Measurements from ENCODE around the gene PNCK. TPM values are rescaled to one million over a fixed set of nuclear protein-coding genes. Genes with fewer than 3 reads are reported as not detected.
A peak's percentile ranks its signal among the peaks of the same experiment; 100 is the strongest.

The PNCK gene
- polyA plus RNA-seq, 3 donors = not detected

DNA sequence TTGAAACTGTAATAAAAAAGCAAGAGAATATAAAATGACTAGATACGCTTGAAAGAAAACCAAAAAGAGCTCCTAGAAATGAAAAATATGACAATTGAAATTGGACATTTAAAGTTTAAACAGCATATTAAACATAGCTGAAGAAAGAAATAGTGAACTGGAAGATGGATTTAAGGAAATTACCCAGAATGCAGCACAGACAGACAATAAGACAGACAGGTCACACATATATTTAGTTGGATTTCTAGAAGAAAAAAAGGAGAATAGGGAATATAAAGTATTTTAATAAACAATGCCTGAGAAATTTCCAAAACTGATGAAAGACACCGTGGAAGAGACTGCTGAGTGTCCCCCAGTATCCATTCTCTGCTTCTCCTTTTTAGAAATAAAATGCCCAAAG is 20.1 kb downstream of the PNCK start:
- Histone ChIP-seq H3K4me1 (ENCODE audit: control insufficient read depth in 1 of 2, insufficient read depth in 2 of 2, low read length in 2 of 2) (no peaks in the 10 kb centered on the region), H2AFZ (ENCODE audit: insufficient read depth, low read depth, low read length, poor library complexity, severe bottlenecking) (no peak overlapping the region), H3K27ac (ENCODE audit: low read depth in 1 of 2, low read length in 2 of 2) (no peak overlapping the region), H3K9ac (ENCODE audit: insufficient read depth, low read length, poor library complexity, severe bottlenecking) (no peak overlapping the region), H3K36me3 (replicated peaks in 1 of 2; ENCODE audit: control insufficient read depth in 1 of 2, insufficient read depth in 2 of 2, low read length in 2 of 2) (no peaks in the 10 kb centered on the region), H4K20me1 (ENCODE audit: insufficient read depth, low read length) (no peaks in the 10 kb centered on the region), H3K4me2 (replicated peaks; ENCODE audit: extremely low read depth, low read length, poor library complexity, severe bottlenecking) (no peak overlapping the region), H3K79me2 (ENCODE audit: insufficient read depth, low read length) (no peaks in the 10 kb centered on the region), H3K9me3 (replicated peaks in 1 of 2; ENCODE audit: control insufficient read depth in 1 of 2, insufficient read depth in 1 of 2, low read length in 2 of 2) (peaks cover 0 to 10% of the 10 kb centered on the region in 2 donors), H3K4me3 (replicated peaks in 1 of 3; ENCODE audit: low read depth in 2 of 3, low read length in 3 of 3) (no peak overlapping the region), H3K27me3 (ENCODE audit: control insufficient read depth in 2 of 2, insufficient read depth in 2 of 2, low read length in 2 of 2) (peaks cover under 1 to 9% of the 10 kb centered on the region in 2 donors)
- Mint-ChIP-seq H3K36me3 (no peaks in the 10 kb centered on the region), H3K4me1 (no peaks in the 10 kb centered on the region), H3K9me3 (peaks cover 0 to 24% (median 10%) of the 10 kb centered on the region in 7 donors), H3K27me3 (ENCODE audit: low read depth in 3 of 3) (peaks cover 9 to 18% (median 17%) of the 10 kb centered on the region in 3 donors), H3K4me3 (no peak overlapping the region), H3K27ac (no peak overlapping the region)
- TF ChIP-seq, protein P1, sequence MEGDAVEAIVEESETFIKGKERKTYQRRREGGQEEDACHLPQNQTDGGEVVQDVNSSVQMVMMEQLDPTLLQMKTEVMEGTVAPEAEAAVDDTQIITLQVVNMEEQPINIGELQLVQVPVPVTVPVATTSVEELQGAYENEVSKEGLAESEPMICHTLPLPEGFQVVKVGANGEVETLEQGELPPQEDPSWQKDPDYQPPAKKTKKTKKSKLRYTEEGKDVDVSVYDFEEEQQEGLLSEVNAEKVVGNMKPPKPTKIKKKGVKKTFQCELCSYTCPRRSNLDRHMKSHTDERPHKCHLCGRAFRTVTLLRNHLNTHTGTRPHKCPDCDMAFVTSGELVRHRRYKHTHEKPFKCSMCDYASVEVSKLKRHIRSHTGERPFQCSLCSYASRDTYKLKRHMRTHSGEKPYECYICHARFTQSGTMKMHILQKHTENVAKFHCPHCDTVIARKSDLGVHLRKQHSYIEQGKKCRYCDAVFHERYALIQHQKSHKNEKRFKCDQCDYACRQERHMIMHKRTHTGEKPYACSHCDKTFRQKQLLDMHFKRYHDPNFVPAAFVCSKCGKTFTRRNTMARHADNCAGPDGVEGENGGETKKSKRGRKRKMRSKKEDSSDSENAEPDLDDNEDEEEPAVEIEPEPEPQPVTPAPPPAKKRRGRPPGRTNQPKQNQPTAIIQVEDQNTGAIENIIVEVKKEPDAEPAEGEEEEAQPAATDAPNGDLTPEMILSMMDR (IDR thresholded peaks at IDR 0.05) = no peak
- WGBS (ENCODE audit: insufficient coverage) = no CpG with 5 or more reads among the region's 2 CpGs
- intact Hi-C loops (cut with micrococcal nuclease) = no loop called here
- no peak for DNase-seq

DNA sequence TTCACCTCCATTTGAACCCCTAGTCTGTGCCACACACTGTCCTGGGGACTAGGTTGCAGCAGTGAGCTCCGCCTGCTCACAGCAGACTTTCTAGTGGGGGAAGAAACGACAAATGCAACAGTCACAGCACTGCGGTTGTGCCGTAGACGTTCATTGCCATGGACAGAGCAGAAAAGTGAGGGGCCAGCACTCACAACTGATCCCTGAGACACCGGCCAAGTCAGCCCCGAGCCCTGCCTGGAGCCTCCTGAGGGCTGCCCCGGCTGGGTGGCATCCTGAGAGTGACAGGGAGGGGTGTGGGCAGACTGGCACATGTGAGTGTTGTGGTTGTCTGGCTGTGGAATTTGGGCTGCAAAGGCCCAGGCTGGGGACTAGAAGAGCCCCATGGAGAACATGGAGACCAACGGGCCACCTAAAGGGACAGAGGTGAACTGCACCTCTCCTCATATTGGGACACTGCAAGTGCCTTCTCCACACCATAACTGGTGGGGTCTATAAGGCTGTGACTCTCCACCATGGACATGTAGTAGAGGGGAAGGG is 22.0 kb downstream of the PNCK start:
- Mint-ChIP-seq H3K27me3 (ENCODE audit: low read depth in 3 of 3) (peaks cover 15 to 29% (median 25%) of the 10 kb centered on the region in 3 donors), H3K36me3 (no peaks in the 10 kb centered on the region), H3K4me1 (no peaks in the 10 kb centered on the region), H3K9me3 (peaks cover 0 to 23% (median 7%) of the 10 kb centered on the region in 7 donors), H3K4me3 (no peak overlapping the region), H3K27ac (peak overlapping the region in 1 of 7 donors; percentile 15)
- peaks cover 0 to 2% of the 10 kb centered on the region in 2 donors for H3K4me1 ChIP-seq (ENCODE audit: control insufficient read depth in 1 of 2, insufficient read depth in 2 of 2, low read length in 2 of 2)
- no peak overlapping the region for H2AFZ ChIP-seq (ENCODE audit: insufficient read depth, low read depth, low read length, poor library complexity, severe bottlenecking)
- H3K9ac ChIP-seq (ENCODE audit: insufficient read depth, low read length, poor library complexity, severe bottlenecking) = no peak overlapping the region
- H3K36me3 ChIP-seq (replicated peaks in 1 of 2; ENCODE audit: control insufficient read depth in 1 of 2, insufficient read depth in 2 of 2, low read length in 2 of 2) = no peaks in the 10 kb centered on the region
- no peaks in the 10 kb centered on the region for H3K79me2 ChIP-seq (ENCODE audit: insufficient read depth, low read length)
- H3K27me3 ChIP-seq (ENCODE audit: control insufficient read depth in 2 of 2, insufficient read depth in 2 of 2, low read length in 2 of 2) = peaks cover 2 to 21% of the 10 kb centered on the region in 2 donors
- H3K27ac ChIP-seq (ENCODE audit: low read depth in 1 of 2, low read length in 2 of 2) = no peak overlapping the region
- intact Hi-C loops (cut with micrococcal nuclease) = no loop called here
- DNase-seq = no peak
- WGBS (ENCODE audit: insufficient coverage) = 80% methylated on average over 2 of the region's 9 CpGs
- peaks cover 0 to 10% of the 10 kb centered on the region in 2 donors for H3K9me3 ChIP-seq (replicated peaks in 1 of 2; ENCODE audit: control insufficient read depth in 1 of 2, insufficient read depth in 1 of 2, low read length in 2 of 2)
- H4K20me1 ChIP-seq (ENCODE audit: insufficient read depth, low read length) = no peaks in the 10 kb centered on the region
- TF ChIP-seq, protein P1 (IDR thresholded peaks at IDR 0.05) = peak; percentile 16
- no peak overlapping the region for H3K4me3 ChIP-seq (replicated peaks in 1 of 3; ENCODE audit: low read depth in 2 of 3, low read length in 3 of 3)
- H3K4me2 ChIP-seq (replicated peaks; ENCODE audit: extremely low read depth, low read length, poor library complexity, severe bottlenecking) = no peak overlapping the region
